NCI-H460 (cell line): ENCODE measurements around the gene COL1A1. TPM values are rescaled to one million over a fixed set of nuclear protein-coding genes. Genes with fewer than 3 reads are reported as not detected.
A peak's percentile ranks its signal among the peaks of the same experiment; 100 is the strongest.

ENCODE experiments used
- DNase-seq: peaks from one replicate; pipeline ENCODE4 v3.0.0-alpha.2; 2016; ENCODE audit warnings: low read depth; ENCODE audit errors: extremely low read depth
- total RNA-seq: library from RNA; depleted of rRNA; stranded (reverse); fragments of >200 nt; shearing (Covaris generic); gene quantifications from 2 replicates; pipeline ENCODE4 v1.2.3, GENCODE V29; 2014

The COL1A1 gene
- total RNA-seq, 1 experiment from 2014 or later, result 1.2 TPM

- no peak for DNase-seq
These were observed 55.8 kb downstream of the COL1A1 start for GRCh38 chr17:50145532-50146229.

GRCh38 chr17:50144845-50145531 lies 56.4 kb downstream of the COL1A1 start:
- DNase-seq, result no peak

GRCh38 chr17:50144355-50144754 lies 57.1 kb downstream of the COL1A1 start:
- DNase-seq, result no peak

GRCh38 chr17:50143461-50144176 lies 57.8 kb downstream of the COL1A1 start:
- DNase-seq, result no peak

GRCh38 chr17:50141745-50142110 lies 59.7 kb downstream of the COL1A1 start:
- DNase-seq, result no peak

GRCh38 chr17:50141026-50141744 lies 60.2 kb downstream of the COL1A1 start:
- no peak for DNase-seq

- DNase-seq, result peak; percentile 72
These were observed 61.2 kb downstream of the COL1A1 start for GRCh38 chr17:50139950-50140885.

GRCh38 chr17:50139185-50139783 lies 62.1 kb downstream of the COL1A1 start:
- no peak for DNase-seq

- no peak for DNase-seq
These were observed 64.4 kb downstream of the COL1A1 start for GRCh38 chr17:50137042-50137441.

- no peak for DNase-seq
These were observed 65.2 kb downstream of the COL1A1 start for GRCh38 chr17:50136096-50136687.

GRCh38 chr17:50135316-50136095 lies 65.9 kb downstream of the COL1A1 start:
- DNase-seq, result no peak

- no peak for DNase-seq
These were observed 67.0 kb downstream of the COL1A1 start for GRCh38 chr17:50134206-50135110.

GRCh38 chr17:50133769-50134099 lies 67.7 kb downstream of the COL1A1 start:
- DNase-seq, result no peak
